HepG2 (cell line): Measurements from ENCODE around the gene ANXA9. TPM values are rescaled to one million over a fixed set of nuclear protein-coding genes. Genes with fewer than 3 reads are reported as not detected.

Source experiments
- ARID5B ChIP-seq: IDR thresholded peaks from 2 replicates; pipeline ENCODE4 v1.4.0; 2020; ENCODE audit warnings: mild to moderate bottlenecking, missing genetic modification reagents
- FOXJ3 ChIP-seq: sonication (generic); formaldehyde crosslinking; IDR thresholded peaks from 2 replicates; pipeline ENCODE4 v1.4.0; 2020; ENCODE audit warnings: missing genetic modification reagents, mild to moderate bottlenecking, borderline replicate concordance
- HDAC6 ChIP-seq: fragments of 200-600 bp; sonication (generic); IDR thresholded peaks from 2 replicates; pipeline ENCODE4 v1.7.0; 2017; ENCODE audit warnings: mild to moderate bottlenecking, antibody characterized with exemption, low read length, low read depth
- ISL2 ChIP-seq: sonication (generic); formaldehyde crosslinking; IDR thresholded peaks from 2 replicates; pipeline ENCODE4 v1.5.0; 2020; ENCODE audit warnings: missing genetic modification reagents
- MTA3 ChIP-seq: sonication (generic); formaldehyde crosslinking; IDR thresholded peaks from 2 replicates; pipeline ENCODE4 v1.4.0; 2020; ENCODE audit warnings: missing genetic modification reagents
- SNAPC5 ChIP-seq: sonication (generic); formaldehyde crosslinking; IDR thresholded peaks from 2 replicates; pipeline ENCODE4 v1.8.1; 2023; ENCODE audit warnings: mild to moderate bottlenecking, missing genetic modification reagents, borderline replicate concordance
- ZFP1 ChIP-seq: IDR thresholded peaks from 2 replicates; pipeline ENCODE4 v1.6.1; 2016
- ZFP36L2 ChIP-seq: sonication (generic); formaldehyde crosslinking; IDR thresholded peaks from 2 replicates; pipeline ENCODE4 v1.4.0; 2020; ENCODE audit warnings: missing genetic modification reagents
- ZMYM3 ChIP-seq: sonication (generic); formaldehyde crosslinking; IDR thresholded peaks from 2 replicates; pipeline ENCODE4 v1.5.1; 2020; ENCODE audit warnings: mild to moderate bottlenecking, missing genetic modification reagents
- ZNF17 ChIP-seq: sonication (generic); formaldehyde crosslinking; IDR thresholded peaks from 2 replicates; pipeline ENCODE4 v1.5.0; 2020; ENCODE audit warnings: mild to moderate bottlenecking, missing genetic modification reagents
- ZNF331 ChIP-seq: sonication (generic); formaldehyde crosslinking; IDR thresholded peaks from 2 replicates; pipeline ENCODE4 v1.4.0; 2020; ENCODE audit warnings: missing genetic modification reagents
- ZNF446 ChIP-seq: sonication (generic); formaldehyde crosslinking; IDR thresholded peaks from 2 replicates; pipeline ENCODE4 v1.5.0; 2020; ENCODE audit warnings: mild to moderate bottlenecking, missing genetic modification reagents
- ZNF652 ChIP-seq: IDR thresholded peaks from 2 replicates; pipeline ENCODE4 v1.6.1; 2016; ENCODE audit warnings: low read depth, borderline replicate concordance
- ZNF710 ChIP-seq: sonication (generic); formaldehyde crosslinking; IDR thresholded peaks from 2 replicates; pipeline ENCODE4 v1.5.0; 2020; ENCODE audit warnings: mild to moderate bottlenecking, missing genetic modification reagents, borderline replicate concordance
- ZSCAN21 ChIP-seq: sonication (generic); formaldehyde crosslinking; IDR thresholded peaks from 2 replicates; pipeline ENCODE4 v1.8.0; 2022; ENCODE audit warnings: mild to moderate bottlenecking, missing genetic modification reagents, moderate library complexity, borderline replicate concordance
- polyA plus RNA-seq, 8 experiments: library from polyadenylated mRNA; depleted of rRNA in 3 of 8; stranded (reverse) in 7 of 8; unstranded in 1 of 8; fragments of >200 nt; fragmentation: Illumina TruSeq in 4 of 8; extraction: Trizol in 4 of 8; gene quantifications; 2 replicates each; pipeline versions ENCODE4 v1.2.1 to v1.2.3, GENCODE V29; 2011 to 2016; ENCODE audit warnings: low read depth in 4 of 8, missing spikeins in 1 of 8, mixed read lengths in 1 of 8; ENCODE audit not compliant: insufficient read depth in 1 of 8
- total RNA-seq, 5 experiments: library from RNA; depleted of rRNA; stranded (reverse); fragments of >200 nt; fragmentation: Illumina TruSeq; extraction: Trizol; gene quantifications; 2 replicates each; pipeline ENCODE4 v1.2.3, GENCODE V29; 2016; ENCODE audit warnings: low read depth in 1 of 5
- TF ChIP-seq, protein P1 (sequence below): sonication (generic); formaldehyde crosslinking; conservative IDR thresholded peaks from 2 replicates; pipeline ENCODE4 v1.4.0; 2020; ENCODE audit warnings: mild to moderate bottlenecking, missing genetic modification reagents, moderate library complexity
- TF ChIP-seq, protein P2 (sequence below): sonication (generic); formaldehyde crosslinking; IDR thresholded peaks from 2 replicates; pipeline ENCODE4 v1.4.0; 2020; ENCODE audit warnings: mild to moderate bottlenecking, missing genetic modification reagents

The ANXA9 gene
- total and polyA plus RNA-seq, 2 of the 13 experiments (the other 11 are each of a cell fraction or from before 2014, with no cell fraction given) = 13.3 to 23.9 TPM

DNA sequence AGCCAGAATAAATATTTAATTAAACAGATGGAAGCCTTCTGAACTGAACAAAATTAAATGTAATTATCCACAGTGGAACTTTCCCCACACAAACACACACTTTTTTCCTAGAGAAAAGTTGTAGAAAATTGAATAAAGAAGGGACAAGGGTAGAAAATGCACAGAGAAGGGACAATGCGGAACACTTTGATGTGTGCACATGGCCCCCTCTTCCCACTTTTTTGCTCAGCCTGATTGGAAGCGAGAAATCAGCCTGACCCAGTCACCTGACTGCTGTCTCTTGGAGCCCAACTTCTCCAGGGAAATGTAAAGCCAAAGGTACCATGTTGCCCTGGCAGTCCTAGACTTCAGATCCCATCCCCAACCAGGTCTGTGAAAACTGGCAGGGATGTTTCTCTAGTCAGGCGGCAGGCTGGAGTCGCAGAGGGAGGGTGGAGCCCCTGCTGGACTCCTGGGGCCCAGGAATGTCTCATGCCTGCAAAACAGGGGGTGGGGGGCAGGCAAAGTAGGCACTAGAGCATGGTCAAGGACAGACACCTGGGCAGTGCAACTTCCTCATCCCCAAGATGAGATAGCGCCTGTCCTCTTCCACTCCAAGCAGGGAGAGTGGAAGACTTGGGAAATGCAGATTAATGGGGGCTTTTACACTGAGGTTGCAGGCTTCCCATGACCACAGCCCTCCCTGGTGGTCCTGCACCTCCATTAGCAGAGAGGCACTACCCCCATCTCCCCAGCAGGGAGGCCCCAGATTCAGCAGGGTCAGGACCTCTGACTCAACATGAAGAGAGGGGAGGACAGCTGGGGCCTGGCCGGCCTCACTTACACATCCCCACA lies 10.3 kb upstream of the ANXA9 start (continued):
- TF ChIP-seq, protein P1, sequence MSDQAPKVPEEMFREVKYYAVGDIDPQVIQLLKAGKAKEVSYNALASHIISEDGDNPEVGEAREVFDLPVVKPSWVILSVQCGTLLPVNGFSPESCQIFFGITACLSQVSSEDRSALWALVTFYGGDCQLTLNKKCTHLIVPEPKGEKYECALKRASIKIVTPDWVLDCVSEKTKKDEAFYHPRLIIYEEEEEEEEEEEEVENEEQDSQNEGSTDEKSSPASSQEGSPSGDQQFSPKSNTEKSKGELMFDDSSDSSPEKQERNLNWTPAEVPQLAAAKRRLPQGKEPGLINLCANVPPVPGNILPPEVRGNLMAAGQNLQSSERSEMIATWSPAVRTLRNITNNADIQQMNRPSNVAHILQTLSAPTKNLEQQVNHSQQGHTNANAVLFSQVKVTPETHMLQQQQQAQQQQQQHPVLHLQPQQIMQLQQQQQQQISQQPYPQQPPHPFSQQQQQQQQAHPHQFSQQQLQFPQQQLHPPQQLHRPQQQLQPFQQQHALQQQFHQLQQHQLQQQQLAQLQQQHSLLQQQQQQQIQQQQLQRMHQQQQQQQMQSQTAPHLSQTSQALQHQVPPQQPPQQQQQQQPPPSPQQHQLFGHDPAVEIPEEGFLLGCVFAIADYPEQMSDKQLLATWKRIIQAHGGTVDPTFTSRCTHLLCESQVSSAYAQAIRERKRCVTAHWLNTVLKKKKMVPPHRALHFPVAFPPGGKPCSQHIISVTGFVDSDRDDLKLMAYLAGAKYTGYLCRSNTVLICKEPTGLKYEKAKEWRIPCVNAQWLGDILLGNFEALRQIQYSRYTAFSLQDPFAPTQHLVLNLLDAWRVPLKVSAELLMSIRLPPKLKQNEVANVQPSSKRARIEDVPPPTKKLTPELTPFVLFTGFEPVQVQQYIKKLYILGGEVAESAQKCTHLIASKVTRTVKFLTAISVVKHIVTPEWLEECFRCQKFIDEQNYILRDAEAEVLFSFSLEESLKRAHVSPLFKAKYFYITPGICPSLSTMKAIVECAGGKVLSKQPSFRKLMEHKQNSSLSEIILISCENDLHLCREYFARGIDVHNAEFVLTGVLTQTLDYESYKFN (CRISPR knock-in tag) = peak; percentile 85
- TF ChIP-seq ZNF331 (CRISPR knock-in tag) = no peak
- TF ChIP-seq FOXJ3 (CRISPR knock-in tag) = no peak
- TF ChIP-seq ZNF446 (CRISPR knock-in tag) = no peak
- TF ChIP-seq ZMYM3 (CRISPR knock-in tag) = no peak
- TF ChIP-seq, protein P2, sequence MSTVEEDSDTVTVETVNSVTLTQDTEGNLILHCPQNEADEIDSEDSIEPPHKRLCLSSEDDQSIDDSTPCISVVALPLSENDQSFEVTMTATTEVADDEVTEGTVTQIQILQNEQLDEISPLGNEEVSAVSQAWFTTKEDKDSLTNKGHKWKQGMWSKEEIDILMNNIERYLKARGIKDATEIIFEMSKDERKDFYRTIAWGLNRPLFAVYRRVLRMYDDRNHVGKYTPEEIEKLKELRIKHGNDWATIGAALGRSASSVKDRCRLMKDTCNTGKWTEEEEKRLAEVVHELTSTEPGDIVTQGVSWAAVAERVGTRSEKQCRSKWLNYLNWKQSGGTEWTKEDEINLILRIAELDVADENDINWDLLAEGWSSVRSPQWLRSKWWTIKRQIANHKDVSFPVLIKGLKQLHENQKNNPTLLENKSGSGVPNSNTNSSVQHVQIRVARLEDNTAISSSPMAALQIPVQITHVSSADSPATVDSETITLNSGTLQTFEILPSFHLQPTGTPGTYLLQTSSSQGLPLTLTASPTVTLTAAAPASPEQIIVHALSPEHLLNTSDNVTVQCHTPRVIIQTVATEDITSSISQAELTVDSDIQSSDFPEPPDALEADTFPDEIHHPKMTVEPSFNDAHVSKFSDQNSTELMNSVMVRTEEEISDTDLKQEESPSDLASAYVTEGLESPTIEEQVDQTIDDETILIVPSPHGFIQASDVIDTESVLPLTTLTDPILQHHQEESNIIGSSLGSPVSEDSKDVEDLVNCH (CRISPR knock-in tag) = no peak
- no peak for TF ChIP-seq ZSCAN21 (CRISPR knock-in tag)
- no peak for TF ChIP-seq ZNF652 (CRISPR knock-in tag)
- TF ChIP-seq HDAC6 = no peak
- TF ChIP-seq ZFP36L2 (CRISPR knock-in tag) = no peak
- TF ChIP-seq ZNF710 (CRISPR knock-in tag) = no peak; the same call in 1 of the 2 replicates
- TF ChIP-seq MTA3 (CRISPR knock-in tag) = no peak
- no peak for TF ChIP-seq ZNF17 (CRISPR knock-in tag)
- no peak for TF ChIP-seq SNAPC5 (CRISPR knock-in tag)
- no peak for TF ChIP-seq ARID5B (CRISPR knock-in tag)
- TF ChIP-seq ISL2 (CRISPR knock-in tag) = 0 out of 2 replicates have a peak, but pooled peaks have one; percentile 42
- TF ChIP-seq ZFP1 (CRISPR knock-in tag) = no peak
